Measurements from ENCODE around the gene ZC3H12D. TPM values are rescaled to one million over a fixed set of nuclear protein-coding genes. Genes with fewer than 3 reads are reported as not detected.

ZC3H12D gene
- total RNA-seq, 1 experiment from 2014 or later: not detected

- POLR2A ChIA-PET: interaction anchor here (0.5 to 0.9 kb wide), 2 partner anchors 408 to 412 kb away, joined by 4 to 6 read pairs; no protein-coding TSS in a partner anchor
- Mint-ChIP-seq H3K4me1 (ENCODE audit: insufficient read depth, unreplicated experiment) (no peaks in the 10 kb centered on the region), H3K9me3 (ENCODE audit: unreplicated experiment) (no peaks in the 10 kb centered on the region), H3K4me3 (ENCODE audit: unreplicated experiment) (no peak overlapping the region), H3K36me3 (ENCODE audit: insufficient read depth, unreplicated experiment) (no peaks in the 10 kb centered on the region), H3K27me3 (ENCODE audit: insufficient read depth, unreplicated experiment) (no peaks in the 10 kb centered on the region), H3K27ac (ENCODE audit: low read depth, unreplicated experiment) (no peak overlapping the region)
- intact Hi-C loops (cut with micrococcal nuclease): no loop called here
- no peak for DNase-seq (ENCODE audit: unreplicated experiment)
- BruUV-seq (replicated peaks): no TSS peak
- no peak for TF ChIP-seq CTCF (IDR thresholded peaks at IDR 0.05; ENCODE audit: unreplicated experiment)
- CTCF ChIA-PET: interaction anchor here (0.5 to 3.1 kb wide), 6 partner anchors 9 to 414 kb away, joined by 3 to 19 read pairs (median 4); no protein-coding TSS in a partner anchor
Measured at GRCh38 chr6:149440735-149441671, 43.8 kb downstream of the ZC3H12D start.

- TF ChIP-seq CTCF (IDR thresholded peaks at IDR 0.05; ENCODE audit: unreplicated experiment): no peak
- Mint-ChIP-seq H3K9me3 (ENCODE audit: unreplicated experiment) (no peaks in the 10 kb centered on the region), H3K4me3 (ENCODE audit: unreplicated experiment) (no peak overlapping the region), H3K36me3 (ENCODE audit: insufficient read depth, unreplicated experiment) (no peaks in the 10 kb centered on the region), H3K4me1 (ENCODE audit: insufficient read depth, unreplicated experiment) (no peaks in the 10 kb centered on the region), H3K27ac (ENCODE audit: low read depth, unreplicated experiment) (no peak overlapping the region), H3K27me3 (ENCODE audit: insufficient read depth, unreplicated experiment) (no peaks in the 10 kb centered on the region)
- BruUV-seq (replicated peaks): no TSS peak
- DNase-seq (ENCODE audit: unreplicated experiment): no peak
- intact Hi-C loops (cut with micrococcal nuclease): loop anchor here (10.0 kb wide), 1 partner anchor 695 kb away; the partner anchor contains the start of gene UST
- ChIA-PET CTCF (interaction anchor here (0.6 kb wide), 1 partner anchor 97 kb away, joined by 4 read pairs; no protein-coding TSS in a partner anchor), POLR2A (no interaction called here)
Measured at GRCh38 chr6:149439626-149440025, 45.2 kb downstream of the ZC3H12D start.

GRCh38 chr6:149438855-149439254, 46.0 kb downstream of the ZC3H12D start:
- intact Hi-C loops (cut with micrococcal nuclease): loop anchor here (10.0 kb wide), 1 partner anchor 694 kb away; the partner anchor contains the start of gene UST
- Mint-ChIP-seq H3K4me3 (ENCODE audit: unreplicated experiment) (no peak overlapping the region), H3K36me3 (ENCODE audit: insufficient read depth, unreplicated experiment) (no peaks in the 10 kb centered on the region), H3K27ac (ENCODE audit: low read depth, unreplicated experiment) (no peak overlapping the region), H3K27me3 (ENCODE audit: insufficient read depth, unreplicated experiment) (no peaks in the 10 kb centered on the region), H3K4me1 (ENCODE audit: insufficient read depth, unreplicated experiment) (no peaks in the 10 kb centered on the region), H3K9me3 (ENCODE audit: unreplicated experiment) (no peaks in the 10 kb centered on the region)
- DNase-seq (ENCODE audit: unreplicated experiment): no peak
- CTCF ChIA-PET: interaction anchor here (0.6 kb wide), 1 partner anchor 70 kb away, joined by 3 read pairs; no protein-coding TSS in a partner anchor
- TF ChIP-seq CTCF (IDR thresholded peaks at IDR 0.05; ENCODE audit: unreplicated experiment): no peak
- BruUV-seq (replicated peaks): no TSS peak
- POLR2A ChIA-PET: no interaction called here

- Mint-ChIP-seq H3K36me3 (ENCODE audit: insufficient read depth, unreplicated experiment) (no peaks in the 10 kb centered on the region), H3K27ac (ENCODE audit: low read depth, unreplicated experiment) (no peak overlapping the region), H3K4me3 (ENCODE audit: unreplicated experiment) (no peak overlapping the region), H3K4me1 (ENCODE audit: insufficient read depth, unreplicated experiment) (no peaks in the 10 kb centered on the region), H3K9me3 (ENCODE audit: unreplicated experiment) (no peaks in the 10 kb centered on the region), H3K27me3 (ENCODE audit: insufficient read depth, unreplicated experiment) (no peaks in the 10 kb centered on the region)
- ChIA-PET CTCF (interaction anchor here (0.6 kb wide), 1 partner anchor 890 kb away, joined by 3 read pairs; no protein-coding TSS in a partner anchor), POLR2A (no interaction called here)
- no peak for TF ChIP-seq CTCF (IDR thresholded peaks at IDR 0.05; ENCODE audit: unreplicated experiment)
- intact Hi-C loops (cut with micrococcal nuclease): loop anchor here (10.0 kb wide), 1 partner anchor 692 kb away; the partner anchor contains the start of gene UST
- no TSS peak for BruUV-seq (replicated peaks)
- no peak for DNase-seq (ENCODE audit: unreplicated experiment)
Measured at GRCh38 chr6:149437212-149437611, 47.6 kb downstream of the ZC3H12D start.
